Adrenal gland (tissue), 12 donors: ENCODE results near the gene STK35. TPM values are rescaled to one million over a fixed set of nuclear protein-coding genes. Genes with fewer than 3 reads are reported as not detected.
"Not testable (repeated sequence)": the region's sequence is repeated elsewhere in the genome, so short reads cannot be mapped to it uniquely, and the experiment has no call there.

Source experiments
- DNase-seq, 7 donors: peaks; one replicate each; pipeline ENCODE4 v3.0.0-alpha.2; 2019 to 2020
- H3K27ac ChIP-seq, 5 donors: fragments of 200-600 bp; sonication (generic) in 4 of 5; 1 replicate in 3 of 5; 2 replicates in 2 of 5; pipeline versions ENCODE4 v1.5.1 to v1.8.0; 2016 to 2020; ENCODE audit warnings: mild to moderate bottlenecking in 1 of 5
- H3K27me3 ChIP-seq: fragments of 200-600 bp; 2 replicates; pipeline ENCODE4 v1.8.0; 2021
- H3K36me3 ChIP-seq, 2 donors: fragments of 200-600 bp; replicated peaks in 1 of 2; 1 replicate in 1 of 2; 2 replicates in 1 of 2; pipeline versions ENCODE4 v1.5.1 to v1.8.0; 2018 to 2022
- H3K4me1 ChIP-seq, 2 donors: fragments of 200-600 bp; replicated peaks in 1 of 2; 1 replicate in 1 of 2; 2 replicates in 1 of 2; pipeline versions ENCODE4 v1.5.1 to v1.8.0; 2018 to 2021
- H3K4me3 ChIP-seq, 4 donors: fragments of 200-600 bp; sonication (generic) in 3 of 4; one replicate each; pipeline ENCODE4 v1.5.1; 2016 to 2018
- H3K9me3 ChIP-seq, 3 donors: fragments of 200-600 bp; sonication (generic) in 1 of 3; replicated peaks in 1 of 3; 1 replicate in 2 of 3; 2 replicates in 1 of 3; pipeline versions ENCODE4 v1.5.1 to v1.8.0; 2016 to 2021
- POLR2A ChIP-seq, 2 donors: fragments of 450-650 bp; IDR thresholded peaks; one replicate each; pipeline ENCODE4 v1.6.1; 2017; ENCODE audit warnings: antibody characterized with exemption in 2 of 2, mild to moderate bottlenecking in 2 of 2, moderate library complexity in 1 of 2
- WGBS, 4 donors: extraction: QIAGEN DNeasy Blood & Tissue Kit in 2 of 4; methylation state at CpG; one replicate each; pipeline versions ENCODE4 v1.1.5 to v1.1.7; 2013 to 2017; 5-methylcytosine and 5-hydroxymethylcytosine counted together
- intact Hi-C, 2 donors: fragments of 100-400 bp; cut with DNase I; formaldehyde crosslinking; loops; one replicate each; pipeline versions ENCODE4 v1.14.1 to v1.15.0; 2022 to 2023
- polyA plus RNA-seq, 3 donors: library from polyadenylated mRNA; stranded (reverse); fragments of 200-250 nt in 2 of 3; fragments of 350-450 nt in 1 of 3; fragmentation: Illumina TruSeq in 1 of 3; extraction: RNeasy Lipid Tissue Mini Kit (QIAGEN cat#74804) in 1 of 3; gene quantifications; one replicate each; pipeline ENCODE4 v1.2.3, GENCODE V29; 2013 to 2014
- total RNA-seq, 9 donors: library from RNA; depleted of rRNA in 4 of 9; stranded (reverse); fragments of >200 nt in 4 of 9; fragments of 120-200 nt in 1 of 9; fragmentation: NEBNext Ultra II Directional in 1 of 9; extraction: Animal tissue kit (Norgen Biotek cat#: 25700) in 1 of 9; gene quantifications; one replicate each; pipeline versions ENCODE4 v1.1.0 to v1.2.4, GENCODE V29; 2013 to 2023
- TF ChIP-seq, protein P1 (sequence below), 6 experiments: fragments of 450-650 bp in 4 of 6; fragments of 200-600 bp in 2 of 6; sonication (generic) in 1 of 6; IDR thresholded peaks; 1 replicate in 5 of 6; 2 replicates in 1 of 6; pipeline versions ENCODE4 v1.5.1 to v1.8.0; 2016 to 2021; ENCODE audit warnings: antibody characterized with exemption in 6 of 6, mild to moderate bottlenecking in 2 of 6, moderate library complexity in 1 of 6
- donor health status: healthy with polysubstance abuse.
- donor health status: Bipolar disorder and iron deficiency.
- donor health status: DM: yes; HTN: yes; CAD: no.
- donor health status: DM: no; HTN: no; CAD: no.
- donor health status: DM: no; HTN: no; CAD: no.
- donor health status: DM: yes; HTN: yes; CAD: no.

The STK35 gene
- total and polyA plus RNA-seq, 12 donors, result 7.2 to 32.8 (median 20.9) TPM

DNA sequence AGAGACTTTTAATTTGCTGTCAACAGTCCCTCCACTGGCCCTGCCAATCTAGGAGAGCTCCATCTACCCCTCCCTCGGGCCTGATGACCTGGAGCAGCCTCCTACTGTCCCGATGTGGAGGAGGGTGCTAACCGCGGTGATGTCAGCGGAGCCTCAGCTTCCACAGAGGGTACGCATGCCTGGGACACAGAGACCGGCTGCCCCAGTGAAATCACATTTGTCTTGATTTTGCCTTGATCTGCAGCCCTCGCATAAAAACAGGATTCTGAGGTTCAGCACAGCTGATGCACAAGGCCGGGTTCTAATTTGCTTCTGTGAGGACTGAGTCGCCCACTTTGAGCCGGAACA is 77.6 kb downstream of the STK35 start:
- no peaks in the 10 kb centered on the region for H3K4me1 ChIP-seq
- H3K9me3 ChIP-seq, result no peaks in the 10 kb centered on the region
- WGBS, 4 donors, result 66 to 87% (median 81%) methylated on average over 11 of the region's 11 CpGs
- no peaks in the 10 kb centered on the region for H3K27me3 ChIP-seq
- H3K4me3 ChIP-seq, result no peak overlapping the region
- TF ChIP-seq, protein P1, sequence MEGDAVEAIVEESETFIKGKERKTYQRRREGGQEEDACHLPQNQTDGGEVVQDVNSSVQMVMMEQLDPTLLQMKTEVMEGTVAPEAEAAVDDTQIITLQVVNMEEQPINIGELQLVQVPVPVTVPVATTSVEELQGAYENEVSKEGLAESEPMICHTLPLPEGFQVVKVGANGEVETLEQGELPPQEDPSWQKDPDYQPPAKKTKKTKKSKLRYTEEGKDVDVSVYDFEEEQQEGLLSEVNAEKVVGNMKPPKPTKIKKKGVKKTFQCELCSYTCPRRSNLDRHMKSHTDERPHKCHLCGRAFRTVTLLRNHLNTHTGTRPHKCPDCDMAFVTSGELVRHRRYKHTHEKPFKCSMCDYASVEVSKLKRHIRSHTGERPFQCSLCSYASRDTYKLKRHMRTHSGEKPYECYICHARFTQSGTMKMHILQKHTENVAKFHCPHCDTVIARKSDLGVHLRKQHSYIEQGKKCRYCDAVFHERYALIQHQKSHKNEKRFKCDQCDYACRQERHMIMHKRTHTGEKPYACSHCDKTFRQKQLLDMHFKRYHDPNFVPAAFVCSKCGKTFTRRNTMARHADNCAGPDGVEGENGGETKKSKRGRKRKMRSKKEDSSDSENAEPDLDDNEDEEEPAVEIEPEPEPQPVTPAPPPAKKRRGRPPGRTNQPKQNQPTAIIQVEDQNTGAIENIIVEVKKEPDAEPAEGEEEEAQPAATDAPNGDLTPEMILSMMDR (IDR thresholded peaks at IDR 0.05), result no peak
- no peak for TF ChIP-seq POLR2A (IDR thresholded peaks at IDR 0.05)
- intact Hi-C loops, result loop anchor here in 1 of 2 donors (10.0 kb wide), 1 partner anchor 414 kb away; no protein-coding TSS in a partner anchor
- no peak overlapping the region for H3K27ac ChIP-seq
- DNase-seq, result no peak
- H3K36me3 ChIP-seq, result no peaks in the 10 kb centered on the region

DNA sequence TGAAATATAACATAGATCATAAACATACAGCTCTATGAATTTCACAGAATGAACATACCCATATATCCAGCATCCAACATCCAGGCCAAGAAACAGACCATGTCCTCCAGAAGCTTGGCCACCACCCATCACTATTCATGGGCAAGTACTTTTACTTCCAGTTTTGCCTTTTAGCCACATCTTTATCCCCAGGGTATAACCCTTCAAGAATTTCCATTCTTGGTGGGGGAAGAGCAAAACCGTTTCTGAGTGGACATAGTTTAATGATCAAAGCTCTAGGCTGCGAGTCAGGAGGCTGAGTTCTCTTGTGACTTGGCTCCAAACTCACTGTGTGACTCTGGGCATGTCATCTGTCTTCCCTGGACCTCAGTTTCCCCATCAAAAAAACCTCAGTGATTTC is 78.3 kb downstream of the STK35 start:
- no peaks in the 10 kb centered on the region for H3K27me3 ChIP-seq
- DNase-seq, result no peak
- H3K27ac ChIP-seq, result no peak overlapping the region
- H3K4me1 ChIP-seq, result no peaks in the 10 kb centered on the region
- no peaks in the 10 kb centered on the region for H3K36me3 ChIP-seq
- TF ChIP-seq, protein P1 (IDR thresholded peaks at IDR 0.05), result no peak
- no peak for TF ChIP-seq POLR2A (IDR thresholded peaks at IDR 0.05)
- no peak overlapping the region for H3K4me3 ChIP-seq
- WGBS, 4 donors, result 68 to 88% (median 71%) methylated on average over 2 of the region's 2 CpGs
- no peaks in the 10 kb centered on the region for H3K9me3 ChIP-seq
- intact Hi-C loops, result loop anchor here in 1 of 2 donors (10.0 kb wide), 1 partner anchor 415 kb away; no protein-coding TSS in a partner anchor

DNA sequence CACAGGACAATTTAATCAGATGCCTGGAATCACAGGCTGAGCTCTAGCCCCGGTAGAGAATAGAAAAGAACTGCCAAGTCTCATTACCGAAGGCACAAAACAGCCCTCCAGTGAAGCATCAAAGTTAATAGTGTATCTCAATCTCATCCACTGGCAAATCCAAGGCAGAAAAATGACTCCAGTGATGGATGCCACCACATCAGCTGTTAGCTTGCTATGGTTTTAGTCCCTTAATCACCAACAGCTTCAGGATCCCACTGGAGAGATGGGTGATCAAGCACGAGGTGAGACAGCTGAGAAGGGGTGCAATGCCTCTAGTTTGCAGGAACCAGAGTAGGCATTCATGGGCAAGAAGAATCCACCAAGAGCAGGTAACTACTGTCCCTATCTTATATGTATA is 81.8 kb downstream of the STK35 start:
- Histone ChIP-seq H3K4me3 (no peak overlapping the region), H3K4me1 (no peaks in the 10 kb centered on the region), H3K27me3 (no peaks in the 10 kb centered on the region), H3K36me3 (no peaks in the 10 kb centered on the region), H3K27ac (no peak overlapping the region), H3K9me3 (no peaks in the 10 kb centered on the region)
- intact Hi-C loops, result no loop called here
- no peak for DNase-seq
- WGBS, 4 donors, result 68 to 84% (median 76%) methylated on average over 3 of the region's 3 CpGs
- TF ChIP-seq, protein P1 (IDR thresholded peaks at IDR 0.05), result no peak
- TF ChIP-seq POLR2A (IDR thresholded peaks at IDR 0.05), result no peak

DNA sequence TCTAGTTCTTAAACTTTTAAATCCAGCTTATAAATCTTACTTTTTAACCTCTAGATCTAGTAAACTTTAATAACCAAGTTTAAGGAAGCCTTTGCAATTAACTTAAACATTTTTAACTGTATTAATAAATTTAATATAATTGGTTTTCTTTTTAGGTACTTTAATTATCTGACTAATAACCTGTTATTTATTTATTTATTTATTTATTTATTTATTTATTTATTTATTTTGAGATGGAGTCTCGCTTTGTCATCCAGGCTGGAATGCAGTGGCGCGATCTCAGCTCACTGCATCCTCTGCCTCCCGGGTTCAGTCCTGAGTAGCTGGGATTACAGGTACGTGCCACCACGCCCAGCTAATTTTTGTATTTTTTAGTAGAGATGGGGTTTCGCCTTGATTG is 83.3 kb downstream of the STK35 start:
- WGBS, 4 donors, result 95 to 98% (median 97%) methylated on average over 7 of the region's 7 CpGs
- H3K27me3 ChIP-seq, DNase-seq, H3K4me3 ChIP-seq, H3K9me3 ChIP-seq, intact Hi-C loops, H3K4me1 ChIP-seq, H3K36me3 ChIP-seq, H3K27ac ChIP-seq: not testable (repeated sequence)

DNA sequence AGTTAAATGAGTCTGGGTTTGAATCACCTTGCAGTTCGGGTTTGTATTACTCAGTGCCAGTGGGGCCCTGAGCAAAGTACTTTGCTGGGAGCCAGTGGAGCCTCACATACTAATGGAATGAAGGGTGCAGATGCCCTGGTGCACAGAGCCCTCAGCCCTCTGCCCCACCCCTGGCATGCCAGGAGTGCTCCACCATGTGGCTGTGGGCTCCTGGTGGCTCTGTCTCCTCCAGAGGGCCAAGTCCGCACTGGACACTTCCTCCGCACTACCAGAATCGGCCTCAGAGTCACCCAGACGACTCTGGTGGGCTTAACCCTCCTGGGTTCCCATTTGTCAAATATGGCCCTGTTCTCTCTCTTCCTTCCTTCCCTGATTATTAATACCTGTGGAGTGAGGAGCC is 94.0 kb downstream of the STK35 start:
- Histone ChIP-seq H3K27ac (no peak overlapping the region), H3K4me1 (no peaks in the 10 kb centered on the region), H3K36me3 (no peaks in the 10 kb centered on the region), H3K27me3 (no peaks in the 10 kb centered on the region), H3K4me3 (no peak overlapping the region), H3K9me3 (no peaks in the 10 kb centered on the region)
- DNase-seq, result no peak
- no peak for TF ChIP-seq POLR2A (IDR thresholded peaks at IDR 0.05)
- TF ChIP-seq, protein P1 (IDR thresholded peaks at IDR 0.05), result no peak
- intact Hi-C loops, result loop anchor here in 1 of 2 donors (5.0 kb wide), 1 partner anchor 257 kb away; no protein-coding TSS in a partner anchor
- WGBS, 4 donors, result 67 to 80% (median 73%) methylated on average over 5 of the region's 5 CpGs
